HG02588 (cell line): ENCODE results near the gene MRNIP.

Source experiments
- ATAC-seq: cut with Tn5 transposase; IDR thresholded peaks from one replicate; pipeline ENCODE4 v1.9.1; 2021; ENCODE audit warnings: mild to moderate bottlenecking, moderate library complexity; ENCODE audit not compliant: unreplicated experiment

The MRNIP gene

DNA sequence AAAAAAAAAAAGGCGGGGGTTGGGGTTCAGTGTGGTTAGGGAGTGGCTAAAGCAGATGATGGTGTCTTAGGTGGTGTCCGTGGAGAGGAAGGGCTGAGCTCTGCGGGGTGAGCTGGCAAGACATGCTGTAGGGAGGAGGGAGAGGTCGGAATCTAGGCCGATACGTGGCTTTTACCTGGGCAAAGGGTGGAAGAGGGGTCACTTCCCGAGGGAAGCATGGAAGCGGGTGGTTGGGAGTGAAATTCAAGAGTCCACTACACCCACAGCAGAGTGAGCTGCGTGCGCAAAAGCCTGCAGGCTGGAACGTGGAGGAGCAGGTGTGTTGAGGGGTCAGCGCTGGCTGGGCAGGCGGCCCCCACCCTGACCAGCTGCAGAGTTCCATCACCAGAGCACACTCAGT lies 31.3 kb upstream of the MRNIP start:
- ATAC-seq: no peak

DNA sequence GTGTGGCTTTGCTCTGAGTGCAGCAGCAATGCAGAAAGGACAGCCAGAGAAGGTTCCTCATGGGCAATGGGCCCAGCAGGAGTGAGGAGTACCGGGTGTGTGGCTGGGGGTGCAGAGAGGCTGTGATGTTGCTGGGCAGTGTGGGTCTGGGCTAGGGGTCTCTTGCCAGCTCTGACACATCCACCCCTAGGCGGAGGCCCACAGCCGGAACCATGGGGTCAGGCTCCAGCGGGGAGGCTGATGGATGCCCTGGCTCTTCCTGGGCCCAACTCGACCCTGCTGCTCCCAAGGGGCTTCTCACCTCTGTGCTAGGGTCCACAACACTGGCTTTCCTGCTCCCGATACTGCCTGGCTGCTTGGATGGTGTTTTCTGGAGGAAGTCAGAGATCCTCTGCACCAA lies 29.2 kb upstream of the MRNIP start:
- no peak for ATAC-seq

DNA sequence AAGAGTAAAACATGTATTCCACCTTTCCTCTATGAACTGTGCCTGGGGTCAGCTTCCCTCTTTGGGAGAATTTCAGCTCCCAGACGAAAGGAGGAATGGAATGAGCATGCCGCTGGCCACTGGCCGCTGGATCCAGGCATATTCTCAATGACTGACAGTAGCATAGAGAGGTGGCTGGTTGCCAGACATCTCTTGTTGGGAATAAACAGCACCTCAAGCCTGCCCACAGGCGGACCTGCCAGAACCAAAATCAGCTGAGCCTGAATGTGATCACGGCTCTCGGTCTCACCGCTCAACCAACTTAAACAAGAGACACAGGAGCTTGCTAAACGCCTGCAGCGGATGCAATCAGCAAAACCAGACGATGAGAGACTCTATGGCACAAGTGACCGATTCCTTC lies 28.5 kb upstream of the MRNIP start:
- no peak for ATAC-seq

DNA sequence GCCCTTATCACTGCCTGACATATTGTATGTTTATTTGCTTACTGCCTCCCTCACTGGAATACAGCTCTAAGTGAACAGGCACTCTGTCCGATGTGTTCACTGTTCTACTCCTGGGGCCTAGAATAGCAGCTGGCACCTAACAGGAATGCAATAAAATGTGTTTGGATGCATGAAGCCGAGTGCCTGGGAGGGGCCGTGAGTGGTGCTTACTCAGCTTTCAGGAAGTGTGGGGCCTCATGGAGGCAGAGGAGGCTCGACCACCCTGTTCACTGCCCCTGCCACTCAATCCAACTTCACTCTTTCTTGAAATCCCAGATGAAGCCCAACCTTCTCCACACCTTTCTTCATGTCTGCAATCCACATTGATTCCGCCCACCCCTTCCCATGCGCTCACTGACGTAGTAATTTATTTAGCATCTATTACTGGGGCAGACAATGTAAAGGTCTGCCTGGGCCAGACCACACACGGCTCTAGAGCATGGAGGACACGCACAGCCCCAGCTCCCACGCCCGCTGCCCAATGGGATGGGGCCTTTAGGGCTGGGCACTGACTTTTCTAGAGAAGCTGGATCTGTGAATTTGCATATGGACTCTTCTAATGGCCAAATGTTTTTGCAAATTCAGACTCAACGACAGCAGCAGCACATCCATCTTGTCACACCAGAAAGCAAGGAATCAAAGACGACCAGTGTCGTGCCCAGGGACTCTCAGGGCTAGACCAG lies 27.7 kb upstream of the MRNIP start:
- no peak for ATAC-seq

DNA sequence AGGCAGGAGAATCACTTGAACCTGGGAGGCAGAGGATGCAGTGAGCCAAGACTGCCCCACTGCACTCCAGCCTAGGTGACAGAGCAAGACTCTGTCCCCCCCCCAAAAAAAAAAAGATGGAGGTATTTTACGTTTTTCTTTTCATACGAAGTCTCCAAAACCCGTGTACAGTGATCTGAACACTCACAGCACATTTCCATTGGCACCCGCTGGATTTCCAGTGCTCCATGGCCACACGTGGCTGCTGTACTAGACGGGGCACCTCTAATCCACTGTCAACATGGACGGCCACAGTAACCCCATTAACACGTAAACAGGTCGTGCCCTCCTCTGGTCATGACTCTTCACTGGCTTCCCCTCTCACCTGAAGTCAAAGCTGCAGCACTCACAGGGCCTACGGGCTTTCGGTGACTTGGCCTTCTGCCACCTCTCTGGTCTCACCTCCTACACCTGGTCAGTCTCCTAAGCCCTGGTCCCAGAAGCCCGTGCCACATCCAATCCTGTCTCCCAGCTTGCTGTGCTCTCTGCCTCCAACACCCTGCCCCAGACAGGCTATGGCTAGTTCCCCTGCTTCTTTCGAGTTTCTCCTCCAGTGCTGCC lies 27.0 kb upstream of the MRNIP start:
- ATAC-seq: no peak

DNA sequence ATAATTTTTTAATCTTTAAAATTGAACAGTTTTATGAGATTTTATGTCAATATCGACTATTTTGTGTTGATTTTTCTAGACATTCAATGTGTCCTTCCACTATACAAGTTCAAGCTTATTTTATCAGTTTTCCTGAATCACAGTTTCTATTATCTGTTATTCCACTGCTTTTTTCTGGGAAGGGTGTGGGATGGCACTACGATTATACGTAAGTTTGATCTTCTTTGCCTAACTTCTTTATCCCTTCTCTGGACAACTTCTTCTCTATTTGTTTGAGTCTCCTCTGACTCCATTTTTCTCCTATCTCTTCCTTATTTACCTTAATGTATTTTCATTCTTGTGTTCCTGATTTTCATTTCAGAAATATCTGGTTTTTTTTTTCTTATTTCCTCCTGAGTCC lies 24.5 kb upstream of the MRNIP start:
- no peak for ATAC-seq

DNA sequence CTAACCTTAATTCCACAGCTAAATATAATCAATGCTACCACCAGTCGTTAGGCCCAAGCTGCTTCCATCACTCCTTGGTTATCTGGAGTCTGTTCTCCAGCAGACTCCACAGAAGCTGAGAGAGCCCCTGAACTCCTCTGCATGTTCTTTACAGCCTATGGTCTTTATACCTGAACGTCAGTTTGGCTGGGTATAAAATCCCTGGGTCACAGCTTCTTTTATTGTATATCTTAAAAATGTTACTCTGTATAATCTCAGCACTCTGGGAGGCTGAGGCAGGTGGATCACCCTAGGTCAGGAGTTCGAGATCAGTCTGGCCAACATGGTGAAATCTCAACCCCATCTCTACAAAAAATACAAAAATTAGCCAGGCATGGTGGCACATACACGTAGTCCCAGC lies 23.7 kb upstream of the MRNIP start:
- no peak for ATAC-seq

DNA sequence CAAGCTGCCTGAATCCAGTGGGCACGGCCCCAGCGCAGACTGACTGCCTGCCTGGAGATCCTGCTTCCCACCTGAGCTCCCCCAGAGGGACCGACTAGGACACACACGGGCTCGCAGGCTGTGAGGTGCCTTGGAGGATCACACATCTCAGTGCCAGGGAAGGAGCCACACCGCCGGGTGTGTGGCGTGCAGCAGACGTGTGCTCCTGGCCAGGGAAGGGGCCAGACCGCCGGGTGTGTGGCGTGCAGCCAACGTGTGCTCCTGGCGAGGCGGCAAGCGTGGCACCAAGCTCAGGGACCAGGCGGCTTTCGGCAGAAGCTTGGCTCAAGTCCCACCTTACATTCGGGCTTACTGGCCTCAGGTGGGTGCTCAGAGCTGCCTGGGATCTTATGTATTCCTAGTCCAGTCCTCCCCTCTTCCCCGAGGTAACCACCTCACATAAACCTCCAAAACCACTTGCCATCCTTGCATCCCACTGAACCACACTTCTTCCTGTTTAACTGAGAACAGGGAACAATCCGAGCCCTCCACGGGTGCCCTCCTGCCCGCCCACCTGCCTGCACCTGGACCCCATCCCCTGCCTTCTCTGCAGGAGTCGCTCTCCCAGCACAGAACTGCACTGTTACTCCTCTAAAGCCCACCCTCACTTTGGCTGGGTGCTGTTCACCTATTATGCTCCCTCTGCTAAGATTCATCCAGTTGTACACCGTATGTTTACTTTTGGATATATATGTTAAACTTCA lies 22.4 kb upstream of the MRNIP start:
- ATAC-seq: no peak

DNA sequence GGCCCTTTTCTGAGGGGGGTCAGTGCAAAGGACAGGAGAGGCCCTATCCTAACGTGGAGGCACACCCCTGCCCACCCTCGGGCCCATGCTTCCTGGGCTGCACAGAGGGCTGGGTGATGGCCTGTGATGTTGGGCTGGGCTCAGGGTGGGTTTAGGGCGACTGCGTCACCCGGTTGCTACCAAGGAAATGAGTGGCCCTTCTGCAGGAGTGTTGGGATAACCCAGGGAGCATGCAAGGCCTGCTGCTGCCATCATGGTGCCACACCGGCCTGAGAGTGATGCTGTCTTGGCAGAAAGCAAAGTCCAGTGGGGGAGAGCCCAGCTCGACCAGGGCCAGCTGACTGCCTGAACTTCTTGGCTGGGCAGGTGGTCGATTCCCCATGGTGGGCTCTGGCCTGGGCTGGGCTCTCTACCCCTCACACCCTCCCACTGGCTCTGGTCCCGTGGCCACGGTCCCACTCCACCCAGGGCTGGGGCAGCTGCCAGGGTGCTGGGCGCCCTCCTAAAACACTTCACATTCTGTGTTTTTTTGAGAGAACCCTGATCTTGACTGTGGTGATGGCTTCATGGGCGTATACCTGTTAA lies 21.5 kb upstream of the MRNIP start:
- ATAC-seq: no peak

DNA sequence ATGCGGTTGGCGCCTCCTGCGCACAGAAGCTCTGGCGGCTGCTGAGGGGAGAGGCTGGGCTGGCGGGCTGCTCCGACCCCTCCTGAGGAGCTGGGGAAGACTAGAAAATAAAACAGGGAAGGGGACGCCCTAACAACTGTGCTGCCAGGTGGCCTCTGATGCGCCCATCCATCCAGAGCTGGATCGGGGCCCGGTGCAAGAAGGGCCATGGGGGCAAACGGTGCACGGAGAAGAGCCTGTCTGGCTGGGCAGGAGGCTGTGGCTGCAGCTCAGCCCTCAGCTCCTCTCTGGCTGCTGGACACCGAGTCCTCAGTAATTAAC lies 21.0 kb upstream of the MRNIP start:
- ATAC-seq: no peak

DNA sequence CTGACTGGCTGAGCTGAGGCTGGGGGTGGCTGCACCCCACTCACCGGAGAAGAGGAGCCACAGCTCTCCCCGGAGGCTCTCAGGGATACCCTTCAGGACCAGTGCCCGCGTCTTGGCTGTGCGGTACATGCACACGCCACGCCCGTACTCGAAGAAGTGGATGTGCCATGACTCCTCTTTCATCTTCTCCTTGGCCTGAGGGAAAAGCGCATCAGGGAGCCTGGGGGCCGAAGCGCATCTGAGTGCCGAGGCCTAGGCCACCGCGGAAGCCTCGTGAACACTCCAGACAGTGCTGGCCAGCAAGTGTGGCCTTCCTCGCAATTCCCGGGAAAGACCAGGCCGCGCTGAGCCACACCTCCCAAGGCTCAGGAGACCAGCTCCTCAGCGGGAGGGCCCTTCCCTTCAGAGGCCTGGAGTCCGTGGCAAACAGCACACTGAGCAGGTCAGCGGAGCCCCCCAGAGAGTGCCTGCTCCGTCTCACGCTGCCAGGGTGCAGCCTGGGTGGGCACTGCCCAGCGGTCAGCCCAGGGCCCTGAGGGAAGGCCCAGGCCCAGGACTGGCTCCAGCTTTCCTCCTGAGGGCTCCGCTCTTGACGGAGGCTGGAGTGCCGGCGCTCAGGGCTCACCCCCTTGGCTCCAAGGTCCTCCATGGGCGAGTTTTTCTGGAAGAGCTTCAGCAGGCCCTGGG lies 20.5 kb upstream of the MRNIP start:
- ATAC-seq: no peak

DNA sequence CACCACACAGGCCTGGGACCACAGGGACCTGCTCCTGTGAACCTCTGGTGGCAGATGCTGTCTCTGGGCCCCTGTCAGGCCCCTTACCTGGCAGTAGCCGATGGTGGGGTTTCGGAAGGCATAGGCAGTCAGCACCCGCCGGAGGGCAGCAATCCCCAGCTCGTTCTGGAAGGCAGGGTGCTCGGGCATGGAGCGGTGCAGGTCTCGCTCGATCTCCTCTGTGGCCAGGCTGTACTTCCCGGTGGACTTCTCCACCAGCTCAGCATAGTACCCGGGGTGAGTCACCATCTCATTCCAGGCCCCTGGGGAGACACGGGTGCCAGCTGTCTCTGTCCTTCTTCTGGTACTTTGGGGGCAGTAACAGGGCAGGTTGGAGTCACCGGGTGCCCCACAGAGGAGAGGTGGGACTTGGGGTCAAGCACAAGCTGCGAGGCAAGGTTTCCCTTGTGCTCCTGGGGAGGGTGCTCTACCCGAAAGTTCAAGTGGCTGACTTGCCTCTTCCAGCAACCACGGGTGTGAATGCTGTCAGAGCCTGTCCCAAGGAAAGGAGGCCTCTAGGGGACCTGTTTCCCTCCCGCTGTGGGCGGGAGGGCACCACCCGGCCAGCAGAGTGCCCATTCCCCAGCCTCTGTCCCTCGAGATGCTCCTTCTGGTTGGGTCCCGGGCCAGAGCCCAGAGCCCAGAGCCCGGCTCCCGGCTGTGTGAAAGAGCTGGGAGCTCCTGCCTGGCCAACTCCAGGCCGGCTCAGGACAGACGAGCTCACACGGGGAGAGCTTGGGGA lies 19.8 kb upstream of the MRNIP start:
- no peak for ATAC-seq

DNA sequence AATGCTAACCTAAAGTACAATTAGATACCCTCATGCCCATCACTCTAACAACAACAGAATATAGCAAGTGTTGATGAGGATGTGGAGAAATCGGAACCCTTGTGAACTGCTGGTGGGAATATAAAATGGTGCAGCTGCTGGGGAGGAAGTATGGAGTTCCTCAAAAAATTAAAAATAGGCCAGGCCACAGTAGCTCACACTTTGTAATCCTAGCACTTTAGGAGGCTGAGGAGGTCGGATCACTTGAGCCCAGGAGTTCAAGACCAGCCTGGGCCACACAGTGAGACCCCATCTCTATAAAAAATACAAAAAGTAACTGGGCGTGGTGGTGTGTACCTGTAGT lies 18.0 kb upstream of the MRNIP start:
- ATAC-seq: no peak

DNA sequence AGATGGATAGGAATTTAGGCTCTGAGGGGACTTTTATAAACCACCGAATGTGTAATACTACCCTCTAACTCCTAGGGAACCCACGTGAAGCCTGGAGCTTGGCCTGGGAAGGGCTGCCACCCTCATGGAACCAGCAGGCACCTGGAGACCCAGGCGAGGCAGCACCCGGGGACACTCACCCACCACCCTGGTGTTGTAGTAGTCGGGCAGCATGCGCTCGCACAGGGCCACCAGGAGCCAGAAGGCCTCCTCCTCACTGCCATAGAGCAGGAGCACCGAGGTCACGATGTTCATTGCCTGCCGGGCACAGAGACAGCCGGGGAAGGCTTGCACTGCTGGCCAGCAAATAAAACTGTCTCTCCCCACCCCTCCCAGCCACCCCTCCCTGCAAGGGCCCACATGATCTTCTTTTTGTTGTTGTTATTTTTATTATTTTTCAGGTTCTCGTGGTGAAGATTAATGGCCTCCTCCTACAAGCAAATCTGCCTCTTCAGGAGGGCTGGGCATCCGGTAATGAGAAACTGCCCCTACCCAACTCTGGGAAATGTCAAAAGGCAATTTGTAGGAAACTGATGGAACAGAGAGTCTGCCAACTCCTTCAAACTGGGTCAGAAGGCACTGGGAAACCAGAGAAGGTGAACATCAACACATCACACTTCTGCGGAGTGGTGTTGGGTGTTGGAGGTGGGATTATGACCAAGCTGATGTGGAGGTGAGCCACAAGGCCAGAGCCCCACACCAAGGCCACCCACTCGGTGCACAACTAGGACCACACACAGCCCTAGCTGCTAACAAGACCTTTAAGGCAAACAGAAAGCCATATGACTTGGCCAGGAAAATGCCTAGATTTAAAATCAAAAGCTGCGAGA lies 17.4 kb upstream of the MRNIP start:
- ATAC-seq: no peak

DNA sequence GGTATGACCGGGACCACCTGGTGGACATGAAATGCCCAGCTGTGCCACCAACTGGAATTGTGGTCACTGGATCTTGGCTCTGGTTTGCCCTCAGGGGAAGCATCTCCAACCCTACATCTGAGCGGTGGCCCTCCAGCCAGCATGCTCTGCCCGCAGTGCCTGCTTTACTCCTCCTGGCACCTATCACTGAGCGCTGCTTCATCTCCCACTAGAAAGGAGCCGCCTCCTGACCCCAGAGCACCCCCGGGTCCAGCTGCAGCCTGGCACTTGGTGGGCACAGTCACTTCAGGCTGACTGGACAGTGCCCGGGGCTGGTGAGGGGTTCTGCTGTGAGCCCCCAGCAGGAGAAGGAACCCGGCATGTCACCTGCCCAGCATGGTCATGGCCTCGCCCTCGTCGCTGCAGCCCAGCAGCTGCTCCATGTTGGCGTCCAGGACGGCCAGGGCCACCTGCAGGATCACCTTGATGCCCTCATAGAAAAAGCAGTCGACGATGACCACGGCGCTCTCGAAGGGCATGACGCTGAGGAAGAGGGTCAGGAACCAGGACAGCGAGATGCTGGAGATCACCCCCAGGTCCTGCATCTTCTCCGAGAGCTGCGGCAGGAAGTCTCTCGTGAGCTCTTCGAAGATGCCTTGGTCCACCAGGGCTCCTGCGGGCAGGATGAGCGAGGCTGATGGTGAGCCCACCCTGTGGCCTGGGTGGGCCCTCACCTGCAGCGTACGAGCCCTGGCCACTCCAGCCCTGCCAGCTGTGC lies 16.1 kb upstream of the MRNIP start:
- no peak for ATAC-seq

DNA sequence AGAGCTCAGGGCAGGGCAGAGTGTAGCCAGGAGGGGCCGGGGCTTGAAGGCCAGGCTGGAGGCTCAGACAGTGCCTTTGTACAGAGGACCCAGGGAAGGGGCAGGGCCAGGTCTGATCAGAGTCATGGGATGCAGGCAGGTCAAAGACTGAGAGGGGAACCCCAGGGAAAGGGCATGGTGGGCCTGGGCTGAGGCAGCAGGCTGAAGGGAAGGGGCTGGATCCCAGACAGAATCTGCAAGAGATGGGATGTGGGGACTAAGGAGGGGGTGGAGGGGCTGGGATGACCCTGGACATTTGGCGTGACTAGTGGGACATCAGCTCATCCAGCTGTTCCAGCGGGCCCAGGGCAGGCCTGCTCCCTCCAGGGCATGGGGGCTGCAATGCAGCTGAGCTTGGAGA lies 15.5 kb upstream of the MRNIP start:
- ATAC-seq: no peak

DNA sequence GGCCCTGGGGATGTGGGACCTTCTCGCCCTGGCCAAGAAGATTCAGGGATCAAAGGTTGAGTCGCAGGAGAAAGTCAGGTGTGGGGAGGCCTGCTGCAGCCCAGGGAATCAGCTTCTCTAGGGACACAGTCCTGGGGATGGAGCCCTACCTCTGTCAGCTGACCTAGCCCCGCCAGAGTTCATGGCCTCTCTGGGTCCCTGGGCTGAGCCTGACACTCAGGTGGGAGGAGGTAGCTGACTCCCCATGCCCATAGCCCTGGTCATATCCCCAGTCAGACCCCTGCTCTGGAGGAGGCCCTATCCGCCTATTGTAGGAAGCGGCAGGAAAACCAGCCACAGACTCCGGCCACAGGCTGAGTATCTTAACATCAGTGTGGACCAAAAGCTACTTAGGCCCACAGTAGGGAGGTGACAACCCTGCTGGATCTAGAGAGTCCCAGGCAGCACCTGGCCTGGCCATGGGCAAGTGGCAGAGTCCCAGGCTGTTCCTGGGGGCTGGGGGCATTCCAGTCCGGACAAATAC lies 15.0 kb upstream of the MRNIP start:
- ATAC-seq: no peak

DNA sequence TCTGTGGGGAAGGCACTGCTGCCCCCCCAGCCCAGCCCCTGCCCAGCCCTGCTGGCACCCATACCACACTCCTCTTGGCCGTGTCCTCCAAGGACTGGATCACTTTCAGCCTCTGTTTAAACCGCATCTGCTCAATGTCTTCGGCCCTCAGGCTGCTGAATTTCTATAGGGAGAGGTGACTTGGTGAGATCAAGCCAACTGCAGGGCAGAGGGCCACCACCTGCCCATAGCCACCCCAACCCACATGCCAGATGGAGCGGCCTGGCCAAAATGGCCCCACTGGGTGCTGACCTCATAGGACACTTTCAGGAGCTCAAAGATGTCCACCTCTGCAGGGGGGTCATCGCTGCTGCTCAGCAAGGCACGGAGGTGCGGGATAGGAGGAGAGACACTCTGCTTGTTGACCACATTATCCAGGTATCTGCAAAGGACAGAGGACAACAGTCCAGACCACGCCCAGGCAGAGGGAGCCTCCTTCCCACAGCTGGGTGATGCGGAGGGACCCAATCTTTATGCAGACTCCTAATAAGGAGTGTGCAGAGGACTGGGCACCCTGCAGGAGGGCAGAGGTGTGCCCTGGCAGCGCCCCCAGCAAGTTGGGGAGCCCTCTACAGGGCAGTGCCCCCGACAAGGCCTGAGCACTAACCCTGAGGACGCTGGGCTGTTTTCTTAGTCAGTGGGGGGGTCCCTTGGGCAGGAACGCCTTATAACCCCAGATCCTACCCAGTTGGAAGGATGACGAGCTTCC lies 14.4 kb upstream of the MRNIP start:
- ATAC-seq: no peak
